ENCODE data around the gene PRR14L.

- no peak for TF ChIP-seq PHB2 (IDR thresholded peaks at IDR 0.05; ENCODE audit: partially characterized antibody)
- no peak for TF ChIP-seq ZNF543 (CRISPR knock-in tag; IDR thresholded peaks at IDR 0.05)
- TF ChIP-seq TEAD3 (CRISPR knock-in tag; optimal IDR thresholded peaks at IDR 0.05; ENCODE audit: borderline replicate concordance): no peak
- TF ChIP-seq HHEX (CRISPR knock-in tag; IDR thresholded peaks at IDR 0.05): no peak
- TF ChIP-seq JUN (CRISPR knock-in tag; IDR thresholded peaks at IDR 0.05): no peak
- no peak for TF ChIP-seq TCF12 (IDR thresholded peaks at IDR 0.05)
- no peak for TF ChIP-seq TCF12 (CRISPR knock-in tag; IDR thresholded peaks at IDR 0.05)
- TF ChIP-seq ETV5 (CRISPR knock-in tag; IDR thresholded peaks at IDR 0.05; ENCODE audit: borderline replicate concordance): no peak
- no peak for TF ChIP-seq SP4 (CRISPR knock-in tag; IDR thresholded peaks at IDR 0.05)
- TF ChIP-seq PBX3 (CRISPR knock-in tag; IDR thresholded peaks at IDR 0.05; ENCODE audit: borderline replicate concordance): no peak
Measured at GRCh38 chr22:31647523-31648320, 102.2 kb downstream of the PRR14L start.

Data from HepG2 (cell line).